ENCODE data around the gene ACSM3.
"Not testable (repeated sequence)": the region's sequence is repeated elsewhere in the genome, so short reads cannot be mapped to it uniquely, and the experiment has no call there.

Gene ACSM3

GRCh38 chr16:20763461-20764232, at the start of gene ACSM3:
Gene ACSM3 (plus strand): TSS chr16:20764014. CDS start chr16:20770035, 6,021 bp downstream.
- peak; percentile 95 for DNase-seq

- DNase-seq, result not testable (repeated sequence)
Observed at GRCh38 chr16:20717718-20718117, 46.1 kb upstream of the ACSM3 start.

GRCh38 chr16:20720251-20720650, 43.6 kb upstream of the ACSM3 start:
- DNase-seq, result no peak

GRCh38 chr16:20726661-20727060, 37.2 kb upstream of the ACSM3 start:
- DNase-seq, result no peak

- DNase-seq, result no peak
Observed at GRCh38 chr16:20727181-20727580, 36.6 kb upstream of the ACSM3 start.

GRCh38 chr16:20729141-20729540, 34.7 kb upstream of the ACSM3 start:
- DNase-seq, result no peak

- no peak for DNase-seq
Observed at GRCh38 chr16:20734056-20734455, 29.8 kb upstream of the ACSM3 start.

GRCh38 chr16:20734782-20735181, 29.0 kb upstream of the ACSM3 start:
- DNase-seq, result no peak

- no peak for DNase-seq
Observed at GRCh38 chr16:20735490-20735889, 28.3 kb upstream of the ACSM3 start.

GRCh38 chr16:20740007-20740883, 23.6 kb upstream of the ACSM3 start:
- peak; percentile 44 for DNase-seq

GRCh38 chr16:20740901-20741521, 22.8 kb upstream of the ACSM3 start:
- peak; percentile 77 for DNase-seq

GRCh38 chr16:20741554-20742285, 22.1 kb upstream of the ACSM3 start, which contains the start of gene THUMPD1:
Gene THUMPD1 (minus strand): TSS chr16:20741818. CDS start chr16:20741739, 79 bp downstream.
- peak; percentile 94 for DNase-seq

- DNase-seq, result no peak
Observed at GRCh38 chr16:20743591-20743990, 20.2 kb upstream of the ACSM3 start.

GRCh38 chr16:20744922-20745440, 18.8 kb upstream of the ACSM3 start:
- DNase-seq, result peak; percentile 54

GRCh38 chr16:20746461-20746860, 17.4 kb upstream of the ACSM3 start:
- no peak for DNase-seq

GRCh38 chr16:20747030-20747816, 16.6 kb upstream of the ACSM3 start:
- peak; percentile 75 for DNase-seq

- DNase-seq, result no peak
Observed at GRCh38 chr16:20749474-20749873, 14.3 kb upstream of the ACSM3 start.

- no peak for DNase-seq
Observed at GRCh38 chr16:20750558-20750957, 13.3 kb upstream of the ACSM3 start.

- DNase-seq, result no peak
Observed at GRCh38 chr16:20753727-20754126, 10.1 kb upstream of the ACSM3 start.

- DNase-seq, result no peak
Observed at GRCh38 chr16:20755238-20755637, 8.6 kb upstream of the ACSM3 start.

- not testable (repeated sequence) for DNase-seq
Observed at GRCh38 chr16:20755799-20756198, 8.0 kb upstream of the ACSM3 start.

- no peak for DNase-seq
Observed at GRCh38 chr16:20760346-20760745, 3.5 kb upstream of the ACSM3 start.

All from MV-4-11 (cell line).